ENCODE results near the gene STRIP1.

DNA sequence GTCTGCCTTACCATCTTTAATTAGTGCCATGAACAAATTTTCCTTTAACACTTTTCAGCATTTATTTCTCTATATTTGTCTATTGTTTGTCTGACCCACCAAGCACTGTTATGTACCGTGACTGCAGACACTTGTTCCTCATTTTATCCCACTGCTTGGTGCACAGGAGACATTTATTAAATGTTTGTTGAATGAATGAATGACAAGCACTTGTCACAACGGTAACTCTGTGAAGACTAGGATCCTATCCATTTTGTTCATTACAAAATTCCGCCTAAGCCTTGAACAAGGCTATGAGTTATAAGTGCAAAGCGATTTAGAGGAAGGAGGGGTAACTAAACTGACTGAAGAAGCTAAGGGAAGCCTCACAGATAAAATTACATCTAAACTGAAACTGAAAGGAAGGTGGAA, 379 bp upstream of the STRIP1 start:
- no peak for TF ChIP-seq POLR2A (IDR thresholded peaks at IDR 0.05)
- TF ChIP-seq, protein P1, sequence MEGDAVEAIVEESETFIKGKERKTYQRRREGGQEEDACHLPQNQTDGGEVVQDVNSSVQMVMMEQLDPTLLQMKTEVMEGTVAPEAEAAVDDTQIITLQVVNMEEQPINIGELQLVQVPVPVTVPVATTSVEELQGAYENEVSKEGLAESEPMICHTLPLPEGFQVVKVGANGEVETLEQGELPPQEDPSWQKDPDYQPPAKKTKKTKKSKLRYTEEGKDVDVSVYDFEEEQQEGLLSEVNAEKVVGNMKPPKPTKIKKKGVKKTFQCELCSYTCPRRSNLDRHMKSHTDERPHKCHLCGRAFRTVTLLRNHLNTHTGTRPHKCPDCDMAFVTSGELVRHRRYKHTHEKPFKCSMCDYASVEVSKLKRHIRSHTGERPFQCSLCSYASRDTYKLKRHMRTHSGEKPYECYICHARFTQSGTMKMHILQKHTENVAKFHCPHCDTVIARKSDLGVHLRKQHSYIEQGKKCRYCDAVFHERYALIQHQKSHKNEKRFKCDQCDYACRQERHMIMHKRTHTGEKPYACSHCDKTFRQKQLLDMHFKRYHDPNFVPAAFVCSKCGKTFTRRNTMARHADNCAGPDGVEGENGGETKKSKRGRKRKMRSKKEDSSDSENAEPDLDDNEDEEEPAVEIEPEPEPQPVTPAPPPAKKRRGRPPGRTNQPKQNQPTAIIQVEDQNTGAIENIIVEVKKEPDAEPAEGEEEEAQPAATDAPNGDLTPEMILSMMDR (IDR thresholded peaks at IDR 0.05), result no peak

All from right lobe of liver (tissue), 4 donors.